Esophagus squamous epithelium (tissue), 5 donors: ENCODE measurements around the gene ARHGAP23. TPM values are rescaled to one million over a fixed set of nuclear protein-coding genes. Genes with fewer than 3 reads are reported as not detected.
"Not testable (repeated sequence)": the region's sequence is repeated elsewhere in the genome, so short reads cannot be mapped to it uniquely, and the experiment has no call there.

Experiments used
- DNase-seq: peaks from one replicate; lab custom pipeline; 2025; lab: John Stamatoyannopoulos, UW
- H3K27ac ChIP-seq, 4 donors: fragments of 200-600 bp; sonication (generic); one replicate each; pipeline ENCODE4 v1.5.1; 2016 to 2019; ENCODE audit warnings: mild to moderate bottlenecking in 1 of 4
- H3K27me3 ChIP-seq, 4 donors: fragments of 200-600 bp; sonication (generic); 1 replicate in 3 of 4; 2 replicates in 1 of 4; pipeline versions ENCODE4 v1.5.1 to v1.6.0; 2017 to 2021; ENCODE audit warnings: antibody characterized with exemption in 1 of 4
- H3K36me3 ChIP-seq, 3 donors: fragments of 200-600 bp; sonication (generic); one replicate each; pipeline ENCODE4 v1.5.1; 2016 to 2019
- H3K4me1 ChIP-seq, 3 donors: fragments of 200-600 bp; sonication (generic); one replicate each; pipeline ENCODE4 v1.5.1; 2017 to 2019
- H3K4me3 ChIP-seq, 4 donors: fragments of 200-600 bp; sonication (generic); 1 replicate in 3 of 4; 2 replicates in 1 of 4; pipeline ENCODE4 v1.5.1; 2016 to 2019; ENCODE audit warnings: mild to moderate bottlenecking in 2 of 4, moderate library complexity in 1 of 4
- H3K9me3 ChIP-seq, 3 donors: fragments of 200-600 bp; sonication (generic); one replicate each; pipeline ENCODE4 v1.5.1; 2016 to 2019
- POLR2A ChIP-seq, 4 donors: fragments of 450-650 bp; IDR thresholded peaks; one replicate each; pipeline ENCODE4 v1.6.1; 2017; ENCODE audit warnings: antibody characterized with exemption in 4 of 4, mild to moderate bottlenecking in 4 of 4, moderate library complexity in 3 of 4
- WGBS, 2 donors: methylation state at CpG; one replicate each; pipeline ENCODE4 v1.1.5; 2018; 5-methylcytosine and 5-hydroxymethylcytosine counted together
- intact Hi-C: fragments of 100-400 bp; cut with DNase I; formaldehyde crosslinking; loops from one replicate; pipeline ENCODE4 v1.15.0; 2022
- total RNA-seq, 4 donors: library from RNA; depleted of rRNA; stranded (reverse); fragments of >200 nt; gene quantifications; one replicate each; pipeline ENCODE4 v1.1.0, GENCODE V29; 2016
- TF ChIP-seq, protein P1 (sequence below), 6 experiments: fragments of 450-650 bp in 4 of 6; fragments of 200-600 bp in 2 of 6; sonication (generic) in 2 of 6; IDR thresholded peaks; one replicate each; pipeline ENCODE4 v1.5.1; 2016 to 2019; ENCODE audit warnings: antibody characterized with exemption in 6 of 6, mild to moderate bottlenecking in 4 of 6, moderate library complexity in 4 of 6
- donor health status: DM: yes; HTN: yes; CAD: no.

Gene ARHGAP23
- total RNA-seq, 4 donors from 2014 or later = 75.3 to 180 (median 102) TPM

DNA sequence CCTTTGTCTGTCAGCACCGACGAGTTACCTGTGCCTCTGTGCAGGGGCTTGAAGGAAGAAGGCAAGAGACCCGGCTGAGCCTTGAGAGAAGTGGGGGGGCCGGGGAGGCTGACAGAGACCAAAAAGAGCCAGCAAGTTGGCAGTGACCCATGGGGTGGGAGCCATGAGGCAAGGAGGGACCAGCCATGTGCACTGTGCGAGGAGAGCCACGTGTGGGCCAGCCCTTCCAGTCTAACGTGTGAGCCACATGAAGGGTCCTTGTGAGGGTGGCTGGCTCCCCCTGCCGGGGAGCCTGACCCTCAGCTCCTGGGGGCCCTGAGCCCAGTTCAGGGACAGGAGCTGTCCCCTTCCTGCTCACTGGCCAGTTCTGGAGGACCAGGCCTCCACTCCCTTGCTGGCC is 46.4 kb downstream of the ARHGAP23 start:
- not testable (repeated sequence) for H3K4me3 ChIP-seq, H3K9me3 ChIP-seq, H3K27me3 ChIP-seq, DNase-seq
- TF ChIP-seq, protein P1, sequence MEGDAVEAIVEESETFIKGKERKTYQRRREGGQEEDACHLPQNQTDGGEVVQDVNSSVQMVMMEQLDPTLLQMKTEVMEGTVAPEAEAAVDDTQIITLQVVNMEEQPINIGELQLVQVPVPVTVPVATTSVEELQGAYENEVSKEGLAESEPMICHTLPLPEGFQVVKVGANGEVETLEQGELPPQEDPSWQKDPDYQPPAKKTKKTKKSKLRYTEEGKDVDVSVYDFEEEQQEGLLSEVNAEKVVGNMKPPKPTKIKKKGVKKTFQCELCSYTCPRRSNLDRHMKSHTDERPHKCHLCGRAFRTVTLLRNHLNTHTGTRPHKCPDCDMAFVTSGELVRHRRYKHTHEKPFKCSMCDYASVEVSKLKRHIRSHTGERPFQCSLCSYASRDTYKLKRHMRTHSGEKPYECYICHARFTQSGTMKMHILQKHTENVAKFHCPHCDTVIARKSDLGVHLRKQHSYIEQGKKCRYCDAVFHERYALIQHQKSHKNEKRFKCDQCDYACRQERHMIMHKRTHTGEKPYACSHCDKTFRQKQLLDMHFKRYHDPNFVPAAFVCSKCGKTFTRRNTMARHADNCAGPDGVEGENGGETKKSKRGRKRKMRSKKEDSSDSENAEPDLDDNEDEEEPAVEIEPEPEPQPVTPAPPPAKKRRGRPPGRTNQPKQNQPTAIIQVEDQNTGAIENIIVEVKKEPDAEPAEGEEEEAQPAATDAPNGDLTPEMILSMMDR (IDR thresholded peaks at IDR 0.05) = peak in 2 of 6 experiments; percentile 7 to 37
- H3K27ac ChIP-seq = peak overlapping the region in 3 of 4 donors; percentile 24 to 33 (median 30)
- peaks cover 10 to 100% (median 12%) of the 10 kb centered on the region in 3 donors for H3K36me3 ChIP-seq
- H3K4me1 ChIP-seq = peaks cover 3 to 61% (median 12%) of the 10 kb centered on the region in 3 donors
- intact Hi-C loops = loop anchor here (5.0 kb wide), 1 partner anchor 32 kb away; no protein-coding TSS in a partner anchor
- 74 to 81% methylated on average over 4 of the region's 8 CpGs for WGBS, 2 donors

DNA sequence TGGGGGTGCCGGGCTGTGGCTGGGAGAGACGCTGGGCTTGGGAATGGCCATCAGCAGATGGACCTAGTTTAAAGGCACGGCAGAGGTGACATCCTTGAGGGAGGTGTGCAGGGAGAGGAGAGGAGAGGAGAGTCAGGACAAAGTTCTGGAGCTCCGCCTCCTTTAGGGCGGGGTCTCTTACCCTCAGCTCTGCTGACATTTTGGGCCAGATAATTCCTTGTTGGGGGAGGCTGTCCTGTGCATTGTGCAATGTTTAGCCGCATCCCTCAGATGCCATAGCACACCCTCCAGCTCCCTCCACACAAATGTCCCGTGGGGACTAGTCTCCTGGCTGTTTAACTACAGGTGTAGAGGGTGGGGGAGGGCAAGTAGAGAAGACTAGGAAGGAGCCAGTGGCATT is 48.3 kb downstream of the ARHGAP23 start:
- peak overlapping the region in 2 of 4 donors; percentile 25 to 34 for H3K27ac ChIP-seq
- H3K4me3 ChIP-seq = no peak overlapping the region
- TF ChIP-seq POLR2A (IDR thresholded peaks at IDR 0.05) = no peak
- TF ChIP-seq, protein P1 (IDR thresholded peaks at IDR 0.05) = no peak
- intact Hi-C loops = loop anchor here (5.0 kb wide), 1 partner anchor 34 kb away; no protein-coding TSS in a partner anchor
- H3K9me3 ChIP-seq = no peaks in the 10 kb centered on the region
- 59 to 74% methylated on average over 6 of the region's 7 CpGs for WGBS, 2 donors
- H3K36me3 ChIP-seq = peaks cover 10 to 100% (median 12%) of the 10 kb centered on the region in 3 donors
- H3K27me3 ChIP-seq = no peaks in the 10 kb centered on the region
- DNase-seq = no peak
- peaks cover 0 to 42% (median 3%) of the 10 kb centered on the region in 3 donors for H3K4me1 ChIP-seq

DNA sequence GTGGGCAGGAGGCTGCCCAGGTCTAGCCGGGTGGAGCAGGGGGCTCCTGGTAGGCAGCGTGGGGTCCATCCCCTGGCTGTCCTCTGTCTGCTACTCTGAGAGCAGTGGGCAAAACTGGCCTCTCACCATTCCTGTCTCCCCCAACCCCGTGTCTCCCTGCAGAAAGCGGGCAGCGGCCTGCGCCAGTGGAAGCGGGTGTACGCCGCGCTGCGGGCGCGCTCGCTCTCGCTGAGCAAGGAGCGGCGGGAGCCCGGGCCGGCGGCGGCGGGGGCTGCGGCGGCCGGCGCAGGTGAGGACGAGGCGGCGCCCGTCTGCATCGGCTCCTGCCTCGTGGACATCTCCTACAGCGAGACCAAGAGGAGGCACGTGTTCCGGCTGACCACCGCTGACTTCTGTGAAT is 49.2 kb downstream of the ARHGAP23 start:
- peaks cover 0 to 39% (median 2%) of the 10 kb centered on the region in 3 donors for H3K4me1 ChIP-seq
- no CpG with 5 or more reads among the region's 36 CpGs for WGBS, 2 donors
- intact Hi-C loops = loop anchor here (5.0 kb wide), 1 partner anchor 35 kb away; no protein-coding TSS in a partner anchor
- H3K4me3 ChIP-seq, H3K9me3 ChIP-seq, H3K27me3 ChIP-seq, DNase-seq, H3K27ac ChIP-seq: not testable (repeated sequence)
- H3K36me3 ChIP-seq = peaks cover 10 to 100% (median 12%) of the 10 kb centered on the region in 3 donors

DNA sequence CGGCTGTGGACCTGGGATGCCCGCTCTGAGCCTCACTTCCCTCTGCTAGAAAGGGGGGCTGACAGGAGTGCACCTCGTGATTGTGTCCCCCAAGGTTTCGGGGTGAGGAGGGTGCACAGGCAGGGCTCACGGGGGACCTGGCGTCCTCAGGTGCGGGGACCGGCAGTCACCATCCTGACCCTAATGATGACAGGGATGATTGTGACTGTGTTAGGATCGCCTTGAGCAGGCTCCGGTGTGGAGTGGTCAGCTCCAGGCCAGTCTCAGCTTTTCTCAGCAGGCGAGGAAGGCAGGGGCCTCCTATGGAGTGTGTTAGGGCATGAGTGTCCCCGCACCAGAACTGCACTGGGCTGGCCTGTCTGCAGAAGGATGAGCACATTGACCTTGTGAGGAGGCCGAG is 49.7 kb downstream of the ARHGAP23 start:
- not testable (repeated sequence) for H3K9me3 ChIP-seq, H3K27ac ChIP-seq, H3K27me3 ChIP-seq, DNase-seq, H3K4me3 ChIP-seq
- peaks cover 10 to 100% (median 12%) of the 10 kb centered on the region in 3 donors for H3K36me3 ChIP-seq
- 71 to 100% methylated on average over 1 to 2 of the region's 13 CpGs for WGBS, 2 donors
- intact Hi-C loops = loop anchor here (5.0 kb wide), 1 partner anchor 36 kb away; no protein-coding TSS in a partner anchor
- peaks cover 0 to 33% (median 0%) of the 10 kb centered on the region in 3 donors for H3K4me1 ChIP-seq

DNA sequence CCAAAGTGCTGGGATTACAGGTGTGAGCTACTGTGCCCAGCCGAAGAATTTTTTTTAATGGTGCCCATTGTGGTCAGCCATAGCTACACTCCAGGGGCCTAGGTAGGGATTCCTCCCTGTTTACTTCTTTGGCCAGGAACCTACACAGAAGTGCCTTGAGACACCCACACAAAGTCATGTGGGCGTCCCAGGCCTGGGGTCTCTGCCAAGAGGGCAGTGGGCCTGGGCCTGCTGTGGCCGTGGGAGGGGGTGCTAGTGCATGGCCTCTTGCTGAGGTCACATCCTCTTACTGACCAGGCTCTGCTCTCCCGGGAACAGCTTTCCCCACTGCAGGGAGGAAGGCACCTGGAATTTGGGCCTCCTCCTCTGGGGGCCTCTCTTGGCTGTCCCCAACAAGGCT is 50.4 kb downstream of the ARHGAP23 start:
- peaks cover 6 to 100% (median 10%) of the 10 kb centered on the region in 3 donors for H3K36me3 ChIP-seq
- intact Hi-C loops = loop anchor here (5.0 kb wide), 1 partner anchor 36 kb away; no protein-coding TSS in a partner anchor
- DNase-seq, H3K4me3 ChIP-seq, H3K9me3 ChIP-seq, H3K27me3 ChIP-seq, H3K27ac ChIP-seq: not testable (repeated sequence)
- WGBS, 2 donors = 100% methylated on average over 1 to 2 of the region's 4 CpGs
- peaks cover 0 to 28% (median 3%) of the 10 kb centered on the region in 3 donors for H3K4me1 ChIP-seq

DNA sequence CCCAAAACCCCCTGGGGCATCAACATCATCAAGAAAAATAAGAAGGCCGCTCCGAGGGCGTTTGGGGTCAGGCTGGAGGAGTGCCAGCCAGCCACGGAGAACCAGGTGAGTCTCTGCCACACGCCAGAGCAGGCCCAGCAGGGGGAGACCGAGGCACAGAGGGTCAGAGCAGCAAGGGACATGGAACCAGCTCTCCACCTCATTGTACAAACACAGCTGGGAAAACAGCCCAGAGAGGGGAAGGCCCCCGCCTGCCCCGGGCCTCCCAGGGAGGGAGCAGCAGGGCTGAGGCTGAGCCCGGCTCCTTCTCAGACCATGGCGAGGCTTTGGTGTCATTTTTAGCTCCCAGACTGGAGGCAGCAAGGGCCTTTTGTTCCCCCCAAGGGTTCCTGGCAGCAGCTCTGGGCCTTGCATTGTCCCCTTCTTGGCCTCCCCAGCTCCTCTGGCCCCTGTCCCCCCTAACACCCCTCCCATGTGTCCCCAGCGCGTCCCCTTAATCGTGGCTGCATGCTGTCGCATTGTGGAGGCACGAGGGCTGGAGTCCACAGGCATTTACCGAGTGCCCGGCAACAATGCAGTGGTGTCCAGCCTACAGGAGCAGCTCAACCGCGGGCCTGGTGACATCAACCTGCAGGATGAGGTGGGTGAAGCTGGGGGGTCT is 53.9 kb downstream of the ARHGAP23 start:
- H3K4me3 ChIP-seq, H3K27ac ChIP-seq, DNase-seq, H3K27me3 ChIP-seq, intact Hi-C loops, H3K9me3 ChIP-seq: not testable (repeated sequence)
- Histone ChIP-seq H3K4me1 (peaks cover 10 to 28% (median 14%) of the 10 kb centered on the region in 3 donors), H3K36me3 (peaks cover 0 to 87% (median 10%) of the 10 kb centered on the region in 3 donors)
- WGBS, 2 donors = 52 to 68% methylated on average over 4 to 5 of the region's 19 CpGs

DNA sequence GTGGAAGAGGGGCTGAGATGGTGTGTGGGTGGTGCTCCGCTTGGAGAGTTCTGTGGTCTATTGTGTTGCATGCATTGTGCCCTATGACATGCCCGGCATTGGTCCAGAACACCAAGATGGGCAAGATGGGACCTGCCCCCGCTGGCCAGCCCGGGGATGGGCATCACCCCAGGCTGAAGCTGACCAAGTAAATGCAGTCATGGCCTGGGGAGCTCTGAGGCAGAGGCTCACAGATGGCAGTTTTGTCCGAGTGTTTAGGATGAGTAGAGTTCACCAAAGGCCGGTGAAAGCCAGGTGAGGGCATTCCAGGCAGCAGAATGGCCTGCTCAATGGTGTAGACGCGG is 54.4 kb downstream of the ARHGAP23 start:
- H3K9me3 ChIP-seq, H3K4me3 ChIP-seq, H3K27me3 ChIP-seq, DNase-seq, intact Hi-C loops: not testable (repeated sequence)
- H3K36me3 ChIP-seq = peaks cover 0 to 87% (median 10%) of the 10 kb centered on the region in 3 donors
- WGBS, 2 donors = 83 to 95% methylated on average over 2 to 4 of the region's 8 CpGs
- peaks cover 10 to 28% (median 14%) of the 10 kb centered on the region in 3 donors for H3K4me1 ChIP-seq
- peak overlapping the region in 1 of 4 donors; percentile 85 for H3K27ac ChIP-seq
